Astrocyte of the cerebellum (primary cell): ENCODE data around the gene DUSP8.
"Not testable (repeated sequence)": the region's sequence is repeated elsewhere in the genome, so short reads cannot be mapped to it uniquely, and the experiment has no call there.

Source experiments
- DNase-seq: peaks from one replicate; pipeline ENCODE4 v3.0.0-alpha.2; 2011; ENCODE audit warnings: low read depth
- H3K4me3 ChIP-seq: 2 replicates; pipeline ENCODE4 v1.5.1; 2011; ENCODE audit warnings: mild to moderate bottlenecking, low read depth, low read length, moderate library complexity
- CTCF ChIP-seq: IDR thresholded peaks from 2 replicates; pipeline ENCODE4 v1.5.1; 2012; ENCODE audit warnings: low read length, low read depth, moderate library complexity, mild to moderate bottlenecking; ENCODE audit errors: missing control alignments
- in situ Hi-C: cut with HindIII; loops from 2 replicates; pipeline ENCODE4 v1.10.0; 2017; ENCODE audit warnings: low sequenced_read_pairs

DUSP8 gene

GRCh38 chr11:1597331-1597993 is 25.4 kb upstream of the DUSP8 start:
- H3K4me3 ChIP-seq: no peak overlapping the region
- in situ Hi-C loops: no loop called here
- TF ChIP-seq CTCF: no peak
- no peak for DNase-seq

GRCh38 chr11:1596576-1597121 is 24.6 kb upstream of the DUSP8 start:
- DNase-seq, H3K4me3 ChIP-seq, in situ Hi-C loops: not testable (repeated sequence)

GRCh38 chr11:1595994-1596575 is 24.0 kb upstream of the DUSP8 start:
- DNase-seq, H3K4me3 ChIP-seq, in situ Hi-C loops: not testable (repeated sequence)

GRCh38 chr11:1592628-1593027 is 20.6 kb upstream of the DUSP8 start:
- no peak for DNase-seq
- H3K4me3 ChIP-seq: no peak overlapping the region
- no peak for TF ChIP-seq CTCF
- in situ Hi-C loops: no loop called here

GRCh38 chr11:1589996-1590395 is 17.9 kb upstream of the DUSP8 start:
- in situ Hi-C loops: no loop called here
- TF ChIP-seq CTCF: no peak
- no peak overlapping the region for H3K4me3 ChIP-seq
- DNase-seq: no peak

GRCh38 chr11:1589191-1589963 is 17.3 kb upstream of the DUSP8 start:
- in situ Hi-C loops, DNase-seq, H3K4me3 ChIP-seq: not testable (repeated sequence)

- no peak overlapping the region for H3K4me3 ChIP-seq
- in situ Hi-C loops: no loop called here
- DNase-seq: no peak
- TF ChIP-seq CTCF: no peak
Measured at GRCh38 chr11:1586699-1587098, 14.6 kb upstream of the DUSP8 start.

- DNase-seq, H3K4me3 ChIP-seq, in situ Hi-C loops: not testable (repeated sequence)
Measured at GRCh38 chr11:1584661-1585370, 12.7 kb upstream of the DUSP8 start, which contains the start of gene KRTAP5-1. Gene KRTAP5-1 (minus strand): TSS chr11:1585283. CDS start chr11:1585249, 34 bp downstream.

- H3K4me3 ChIP-seq, DNase-seq, in situ Hi-C loops: not testable (repeated sequence)
Measured at GRCh38 chr11:1582909-1583308, 10.8 kb upstream of the DUSP8 start.
